Stromal cell of bone marrow (primary cell): ENCODE data around the gene RC3H2.

Experiments used
- DNase-seq: peaks from one replicate; pipeline ENCODE4 v3.0.0-alpha.2; 2012; ENCODE audit warnings: low read depth

The RC3H2 gene

GRCh38 chr9:122807271-122807900 lies 97.8 kb downstream of the RC3H2 start:
- DNase-seq, result peak; percentile 51

- DNase-seq, result no peak
Measured at GRCh38 chr9:122806661-122807060, 98.5 kb downstream of the RC3H2 start.

- no peak for DNase-seq
Measured at GRCh38 chr9:122800066-122801060, 104.8 kb downstream of the RC3H2 start, which contains the start of gene OR1K1. Gene OR1K1 (plus strand): TSS chr9:122800123. CDS start chr9:122800123, 0 bp downstream.

- no peak for DNase-seq
Measured at GRCh38 chr9:122797316-122798063, 107.7 kb downstream of the RC3H2 start.
